Fibroblast of lung (primary cell): ENCODE measurements around the gene PAPPA.

ENCODE experiments used
- EZH2 ChIP-seq: IDR thresholded peaks from 2 replicates; pipeline ENCODE4 v1.5.1; 2012; ENCODE audit warnings: low read length, control low read depth, mild to moderate bottlenecking; ENCODE audit errors: missing control alignments
- TF ChIP-seq, protein P1 (sequence below), 2 donors: IDR thresholded peaks in 1 of 2; conservative IDR thresholded peaks in 1 of 2; 1 replicate in 1 of 2; 2 replicates in 1 of 2; pipeline ENCODE4 v1.5.1; 2011 to 2012; ENCODE audit warnings: low read length in 2 of 2, control low read depth in 1 of 2, inconsistent platforms in 1 of 2, low read depth in 1 of 2, mild to moderate bottlenecking in 1 of 2

GRCh38 chr9:116160676-116161571 lies 7.3 kb downstream of the PAPPA start:
- TF ChIP-seq, protein P1, sequence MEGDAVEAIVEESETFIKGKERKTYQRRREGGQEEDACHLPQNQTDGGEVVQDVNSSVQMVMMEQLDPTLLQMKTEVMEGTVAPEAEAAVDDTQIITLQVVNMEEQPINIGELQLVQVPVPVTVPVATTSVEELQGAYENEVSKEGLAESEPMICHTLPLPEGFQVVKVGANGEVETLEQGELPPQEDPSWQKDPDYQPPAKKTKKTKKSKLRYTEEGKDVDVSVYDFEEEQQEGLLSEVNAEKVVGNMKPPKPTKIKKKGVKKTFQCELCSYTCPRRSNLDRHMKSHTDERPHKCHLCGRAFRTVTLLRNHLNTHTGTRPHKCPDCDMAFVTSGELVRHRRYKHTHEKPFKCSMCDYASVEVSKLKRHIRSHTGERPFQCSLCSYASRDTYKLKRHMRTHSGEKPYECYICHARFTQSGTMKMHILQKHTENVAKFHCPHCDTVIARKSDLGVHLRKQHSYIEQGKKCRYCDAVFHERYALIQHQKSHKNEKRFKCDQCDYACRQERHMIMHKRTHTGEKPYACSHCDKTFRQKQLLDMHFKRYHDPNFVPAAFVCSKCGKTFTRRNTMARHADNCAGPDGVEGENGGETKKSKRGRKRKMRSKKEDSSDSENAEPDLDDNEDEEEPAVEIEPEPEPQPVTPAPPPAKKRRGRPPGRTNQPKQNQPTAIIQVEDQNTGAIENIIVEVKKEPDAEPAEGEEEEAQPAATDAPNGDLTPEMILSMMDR (conservative IDR thresholded peaks at IDR 0.05 in 1 of 2, IDR thresholded peaks at IDR 0.05 in 1 of 2; ENCODE audit: low read depth in 1 of 2, low read length in 2 of 2), result no peak
- TF ChIP-seq EZH2, result no peak
